Peyer's patch (tissue), 4 donors: ENCODE measurements around the gene FARP2. TPM values are rescaled to one million over a fixed set of nuclear protein-coding genes. Genes with fewer than 3 reads are reported as not detected.

Experiments used
- DNase-seq, 3 donors: peaks; one replicate each; pipeline ENCODE4 v3.0.0-alpha.2; 2017 to 2019
- H3K27ac ChIP-seq, 4 donors: fragments of 200-600 bp; sonication (generic); one replicate each; pipeline ENCODE4 v1.5.1; 2016 to 2019
- H3K27me3 ChIP-seq, 2 donors: fragments of 200-600 bp; sonication (generic); one replicate each; pipeline ENCODE4 v1.5.1; 2019
- H3K36me3 ChIP-seq, 3 donors: fragments of 200-600 bp; sonication (generic); one replicate each; pipeline ENCODE4 v1.5.1; 2016 to 2019
- H3K4me1 ChIP-seq, 4 donors: fragments of 200-600 bp; sonication (generic); one replicate each; pipeline ENCODE4 v1.5.1; 2016 to 2019
- H3K4me3 ChIP-seq, 4 donors: fragments of 200-600 bp; sonication (generic); 1 replicate in 3 of 4; 2 replicates in 1 of 4; pipeline ENCODE4 v1.5.1; 2016 to 2019; ENCODE audit warnings: mild to moderate bottlenecking in 1 of 4
- H3K9me3 ChIP-seq, 4 donors: fragments of 200-600 bp; sonication (generic); one replicate each; pipeline ENCODE4 v1.5.1; 2016 to 2019; ENCODE audit warnings: mild to moderate bottlenecking in 1 of 4
- POLR2A ChIP-seq, 2 donors: fragments of 450-650 bp; IDR thresholded peaks; one replicate each; pipeline ENCODE4 v1.5.1; 2017; ENCODE audit warnings: antibody characterized with exemption in 2 of 2, mild to moderate bottlenecking in 2 of 2, moderate library complexity in 2 of 2
- total RNA-seq, 4 donors: library from RNA; depleted of rRNA; stranded (reverse); fragments of >200 nt; gene quantifications; one replicate each; pipeline ENCODE4 v1.1.0, GENCODE V29; 2016
- TF ChIP-seq, protein P1 (sequence below), 6 experiments: fragments of 450-650 bp in 4 of 6; fragments of 200-600 bp in 2 of 6; sonication (generic) in 1 of 6; IDR thresholded peaks; one replicate each; pipeline ENCODE4 v1.5.1; 2017 to 2019; ENCODE audit warnings: antibody characterized with exemption in 6 of 6, mild to moderate bottlenecking in 3 of 6, moderate library complexity in 1 of 6

FARP2 gene
- total RNA-seq, 4 donors from 2014 or later = 107 to 169 (median 140) TPM

DNA sequence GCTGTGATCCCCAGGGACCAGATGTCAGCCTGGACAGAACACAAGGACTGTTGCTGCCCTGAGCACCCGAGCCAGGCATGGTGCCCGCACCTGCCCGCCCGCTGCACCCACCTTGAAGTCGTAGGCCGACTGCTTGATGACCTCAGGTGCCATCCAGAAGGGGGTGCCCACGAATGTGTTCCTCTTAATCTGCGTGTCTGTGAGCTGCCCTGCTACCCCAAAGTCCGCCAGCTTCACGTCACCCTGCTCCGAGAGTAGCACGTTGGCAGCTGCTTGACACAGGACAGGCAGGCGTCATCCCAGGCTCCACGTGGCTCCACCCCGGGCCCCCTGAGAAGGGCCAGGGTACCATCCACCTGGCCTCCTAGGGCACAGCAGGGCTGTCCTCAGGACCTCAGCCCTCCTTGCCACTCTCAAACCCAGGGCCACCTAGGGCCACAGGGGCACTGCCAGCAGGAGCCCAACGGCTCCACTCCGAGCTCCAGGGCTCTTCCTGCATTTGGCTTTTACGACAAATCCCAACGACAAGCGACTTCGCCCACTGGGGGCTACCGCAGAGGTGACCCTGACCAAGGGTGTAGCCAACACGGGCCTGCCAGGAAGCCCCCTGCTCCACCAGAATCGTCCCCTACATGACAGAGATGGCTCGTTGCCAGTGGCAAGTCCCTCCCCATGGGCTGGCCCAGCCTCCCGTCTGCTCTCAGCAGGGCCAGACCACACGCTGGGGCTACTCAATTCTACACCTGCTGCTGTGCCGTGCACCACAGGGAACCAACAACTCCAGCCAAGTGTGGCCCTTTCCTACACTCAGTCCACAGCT is 143.3 kb downstream of the FARP2 start:
- no peak overlapping the region for H3K27ac ChIP-seq
- TF ChIP-seq POLR2A (IDR thresholded peaks at IDR 0.05) = no peak
- TF ChIP-seq, protein P1, sequence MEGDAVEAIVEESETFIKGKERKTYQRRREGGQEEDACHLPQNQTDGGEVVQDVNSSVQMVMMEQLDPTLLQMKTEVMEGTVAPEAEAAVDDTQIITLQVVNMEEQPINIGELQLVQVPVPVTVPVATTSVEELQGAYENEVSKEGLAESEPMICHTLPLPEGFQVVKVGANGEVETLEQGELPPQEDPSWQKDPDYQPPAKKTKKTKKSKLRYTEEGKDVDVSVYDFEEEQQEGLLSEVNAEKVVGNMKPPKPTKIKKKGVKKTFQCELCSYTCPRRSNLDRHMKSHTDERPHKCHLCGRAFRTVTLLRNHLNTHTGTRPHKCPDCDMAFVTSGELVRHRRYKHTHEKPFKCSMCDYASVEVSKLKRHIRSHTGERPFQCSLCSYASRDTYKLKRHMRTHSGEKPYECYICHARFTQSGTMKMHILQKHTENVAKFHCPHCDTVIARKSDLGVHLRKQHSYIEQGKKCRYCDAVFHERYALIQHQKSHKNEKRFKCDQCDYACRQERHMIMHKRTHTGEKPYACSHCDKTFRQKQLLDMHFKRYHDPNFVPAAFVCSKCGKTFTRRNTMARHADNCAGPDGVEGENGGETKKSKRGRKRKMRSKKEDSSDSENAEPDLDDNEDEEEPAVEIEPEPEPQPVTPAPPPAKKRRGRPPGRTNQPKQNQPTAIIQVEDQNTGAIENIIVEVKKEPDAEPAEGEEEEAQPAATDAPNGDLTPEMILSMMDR (IDR thresholded peaks at IDR 0.05) = no peak
- no peak overlapping the region for H3K4me3 ChIP-seq
- no peaks in the 10 kb centered on the region for H3K27me3 ChIP-seq
- H3K9me3 ChIP-seq = no peaks in the 10 kb centered on the region
- DNase-seq = no peak
- peaks cover 0 to 69% (median 0%) of the 10 kb centered on the region in 3 donors for H3K36me3 ChIP-seq
- peaks cover 0 to 27% (median 0%) of the 10 kb centered on the region in 4 donors for H3K4me1 ChIP-seq

GRCh38 chr2:241500016-241500415 is 143.9 kb downstream of the FARP2 start:
- Histone ChIP-seq H3K4me1 (peaks cover 0 to 20% (median 0%) of the 10 kb centered on the region in 4 donors), H3K27ac (no peak overlapping the region), H3K4me3 (no peak overlapping the region), H3K36me3 (peaks cover 0 to 62% (median 0%) of the 10 kb centered on the region in 3 donors), H3K9me3 (no peaks in the 10 kb centered on the region), H3K27me3 (no peaks in the 10 kb centered on the region)
- TF ChIP-seq, protein P1 (IDR thresholded peaks at IDR 0.05) = no peak
- TF ChIP-seq POLR2A (IDR thresholded peaks at IDR 0.05) = no peak
- DNase-seq = no peak

DNA sequence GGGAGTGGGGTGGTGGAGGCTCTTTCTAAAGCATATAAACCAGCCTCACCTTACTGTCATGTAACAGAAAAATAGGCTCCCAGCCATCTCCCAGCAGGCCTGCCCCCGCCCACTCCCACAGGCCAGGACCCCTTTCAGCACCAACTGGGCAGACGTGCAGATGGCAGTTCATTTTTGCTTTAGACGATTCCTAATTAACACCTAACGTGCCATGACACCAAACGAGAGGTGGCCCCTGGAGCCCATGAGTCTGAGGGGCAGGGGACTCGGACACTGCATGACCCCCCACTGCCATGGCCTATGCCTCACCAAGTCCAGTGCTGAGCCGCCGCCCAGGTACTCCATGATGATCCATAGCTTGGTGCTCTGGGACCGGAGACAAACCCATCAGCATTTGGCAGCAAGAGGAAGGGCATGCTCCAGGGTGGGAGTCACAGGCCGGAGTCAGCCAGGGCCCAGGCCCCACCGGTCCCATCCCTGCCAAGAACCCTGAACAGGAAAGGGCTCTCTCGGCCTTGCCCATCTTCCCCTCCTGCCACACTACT is 144.4 kb downstream of the FARP2 start:
- DNase-seq = no peak
- Histone ChIP-seq H3K27ac (no peak overlapping the region), H3K27me3 (no peaks in the 10 kb centered on the region), H3K36me3 (peaks cover 0 to 57% (median 0%) of the 10 kb centered on the region in 3 donors), H3K4me1 (peaks cover 0 to 19% (median 0%) of the 10 kb centered on the region in 4 donors), H3K4me3 (no peak overlapping the region), H3K9me3 (no peaks in the 10 kb centered on the region)
- TF ChIP-seq POLR2A (IDR thresholded peaks at IDR 0.05) = no peak
- TF ChIP-seq, protein P1 (IDR thresholded peaks at IDR 0.05) = no peak

- H3K27me3 ChIP-seq = no peaks in the 10 kb centered on the region
- H3K27ac ChIP-seq = no peak overlapping the region
- no peak for TF ChIP-seq POLR2A (IDR thresholded peaks at IDR 0.05)
- TF ChIP-seq, protein P1 (IDR thresholded peaks at IDR 0.05) = no peak
- peaks cover 0 to 22% (median 0%) of the 10 kb centered on the region in 4 donors for H3K4me1 ChIP-seq
- H3K4me3 ChIP-seq = no peak overlapping the region
- no peaks in the 10 kb centered on the region for H3K9me3 ChIP-seq
- H3K36me3 ChIP-seq = peaks cover 0 to 51% (median 0%) of the 10 kb centered on the region in 3 donors
- DNase-seq = no peak
Observed at GRCh38 chr2:241501099-241501541, 145.0 kb downstream of the FARP2 start.

DNA sequence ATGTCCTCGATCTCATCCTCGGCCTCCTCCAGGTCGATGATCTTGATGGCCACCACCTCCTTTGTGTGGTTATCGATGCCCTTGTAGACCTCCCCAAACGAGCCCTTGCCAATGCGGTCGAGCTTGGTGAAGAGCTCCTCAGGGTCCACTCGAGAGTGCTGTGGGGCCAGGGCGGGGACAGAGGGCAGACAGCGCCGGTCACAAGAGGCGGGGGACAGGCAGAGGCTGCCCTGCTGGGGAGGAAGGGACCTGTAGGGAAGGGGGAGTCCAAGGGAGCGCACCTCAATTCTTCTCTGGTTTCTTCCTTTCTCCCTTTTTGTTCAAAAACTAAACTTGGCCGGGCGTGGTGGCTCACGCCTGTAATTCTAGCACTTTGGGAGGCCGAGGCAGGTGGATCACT is 145.5 kb downstream of the FARP2 start:
- TF ChIP-seq, protein P1 (IDR thresholded peaks at IDR 0.05) = no peak
- TF ChIP-seq POLR2A (IDR thresholded peaks at IDR 0.05) = no peak
- no peak overlapping the region for H3K27ac ChIP-seq
- H3K9me3 ChIP-seq = no peaks in the 10 kb centered on the region
- H3K4me1 ChIP-seq = peaks cover 0 to 22% (median 0%) of the 10 kb centered on the region in 4 donors
- no peak for DNase-seq
- peaks cover 0 to 47% (median 0%) of the 10 kb centered on the region in 3 donors for H3K36me3 ChIP-seq
- no peaks in the 10 kb centered on the region for H3K27me3 ChIP-seq
- H3K4me3 ChIP-seq = no peak overlapping the region
